Mesothelial cell of epicardium (in vitro differentiated cells): ENCODE measurements around the gene MTARC1. TPM values are rescaled to one million over a fixed set of nuclear protein-coding genes. Genes with fewer than 3 reads are reported as not detected.

Source experiments
- DNase-seq, 2 experiments: peaks; one replicate each; pipeline ENCODE4 v3.0.0; 2021; ENCODE audit warnings: low spot score in 2 of 2; ENCODE audit not compliant: unreplicated experiment in 2 of 2
- H3K27ac Mint-ChIP-seq: 2 replicates; pipeline ENCODE4 v1.8.0; 2021; ENCODE audit warnings: mixed read lengths
- H3K27me3 Mint-ChIP-seq: 2 replicates; pipeline ENCODE4 v1.8.0; 2021; ENCODE audit warnings: low read depth, mixed read lengths
- H3K36me3 Mint-ChIP-seq: 2 replicates; pipeline ENCODE4 v1.8.0; 2021; ENCODE audit warnings: mixed read lengths
- H3K4me1 Mint-ChIP-seq: 2 replicates; pipeline ENCODE4 v1.8.0; 2021; ENCODE audit warnings: mixed read lengths
- H3K4me3 Mint-ChIP-seq: 2 replicates; pipeline ENCODE4 v1.8.0; 2021; ENCODE audit warnings: mild to moderate bottlenecking, moderate library complexity, mixed read lengths
- H3K9me3 Mint-ChIP-seq: 2 replicates; pipeline ENCODE4 v1.8.0; 2021; ENCODE audit warnings: mixed read lengths
- total RNA-seq: library from RNA; stranded (reverse); gene quantifications from 3 replicates; pipeline ENCODE4 v1.2.1, GENCODE V29; 2021
- TF ChIP-seq, protein P1 (sequence below): fragments of 200-600 bp; sonication (generic); IDR thresholded peaks from one replicate; pipeline ENCODE4 v1.5.0; 2021; ENCODE audit warnings: antibody characterized with exemption; ENCODE audit not compliant: unreplicated experiment

Gene MTARC1
- total RNA-seq, 1 donor from 2014 or later: 11.9 TPM

GRCh38 chr1:220797553-220797952 lies 10.8 kb downstream of the MTARC1 start:
- H3K27me3 Mint-ChIP-seq: no peaks in the 10 kb centered on the region
- no peak overlapping the region for H3K27ac Mint-ChIP-seq
- TF ChIP-seq, protein P1, sequence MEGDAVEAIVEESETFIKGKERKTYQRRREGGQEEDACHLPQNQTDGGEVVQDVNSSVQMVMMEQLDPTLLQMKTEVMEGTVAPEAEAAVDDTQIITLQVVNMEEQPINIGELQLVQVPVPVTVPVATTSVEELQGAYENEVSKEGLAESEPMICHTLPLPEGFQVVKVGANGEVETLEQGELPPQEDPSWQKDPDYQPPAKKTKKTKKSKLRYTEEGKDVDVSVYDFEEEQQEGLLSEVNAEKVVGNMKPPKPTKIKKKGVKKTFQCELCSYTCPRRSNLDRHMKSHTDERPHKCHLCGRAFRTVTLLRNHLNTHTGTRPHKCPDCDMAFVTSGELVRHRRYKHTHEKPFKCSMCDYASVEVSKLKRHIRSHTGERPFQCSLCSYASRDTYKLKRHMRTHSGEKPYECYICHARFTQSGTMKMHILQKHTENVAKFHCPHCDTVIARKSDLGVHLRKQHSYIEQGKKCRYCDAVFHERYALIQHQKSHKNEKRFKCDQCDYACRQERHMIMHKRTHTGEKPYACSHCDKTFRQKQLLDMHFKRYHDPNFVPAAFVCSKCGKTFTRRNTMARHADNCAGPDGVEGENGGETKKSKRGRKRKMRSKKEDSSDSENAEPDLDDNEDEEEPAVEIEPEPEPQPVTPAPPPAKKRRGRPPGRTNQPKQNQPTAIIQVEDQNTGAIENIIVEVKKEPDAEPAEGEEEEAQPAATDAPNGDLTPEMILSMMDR: no peak
- H3K4me3 Mint-ChIP-seq: no peak overlapping the region
- no peaks in the 10 kb centered on the region for H3K9me3 Mint-ChIP-seq
- no peaks in the 10 kb centered on the region for H3K4me1 Mint-ChIP-seq
- DNase-seq: no peak
- H3K36me3 Mint-ChIP-seq: peaks cover 2% of the 10 kb centered on the region

DNA sequence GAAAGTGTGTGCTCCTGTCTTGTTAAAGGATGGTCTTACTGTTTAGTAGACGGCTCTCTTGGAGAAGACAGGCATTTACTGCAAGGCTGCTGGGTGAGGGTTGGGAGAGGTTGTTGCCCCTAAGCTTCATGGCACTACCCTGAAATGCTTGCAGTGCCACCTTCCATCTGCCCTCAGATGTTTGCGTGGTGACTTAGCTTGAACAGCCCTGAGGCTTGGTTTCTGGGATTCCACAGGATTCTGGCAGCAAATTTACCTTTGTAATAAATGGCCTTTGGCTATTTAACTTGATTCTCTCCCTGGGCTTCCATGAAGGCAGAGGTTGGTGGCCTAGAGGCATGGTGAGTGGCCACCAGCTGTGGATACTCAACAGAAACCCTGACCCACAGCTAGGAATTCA lies 11.6 kb downstream of the MTARC1 start:
- peak in 1 of 2 experiments; percentile 25 for DNase-seq
- Mint-ChIP-seq H3K27me3 (no peaks in the 10 kb centered on the region), H3K4me1 (no peaks in the 10 kb centered on the region), H3K9me3 (no peaks in the 10 kb centered on the region), H3K27ac (no peak overlapping the region), H3K36me3 (peaks cover 2% of the 10 kb centered on the region), H3K4me3 (no peak overlapping the region)
- TF ChIP-seq, protein P1: no peak

- no peaks in the 10 kb centered on the region for H3K4me1 Mint-ChIP-seq
- no peak overlapping the region for H3K27ac Mint-ChIP-seq
- TF ChIP-seq, protein P1: no peak
- peaks cover 2% of the 10 kb centered on the region for H3K36me3 Mint-ChIP-seq
- H3K4me3 Mint-ChIP-seq: no peak overlapping the region
- H3K27me3 Mint-ChIP-seq: peaks cover 1% of the 10 kb centered on the region
- DNase-seq: peak in 1 of 2 experiments; percentile 24
- H3K9me3 Mint-ChIP-seq: no peaks in the 10 kb centered on the region
These were observed 13.5 kb downstream of the MTARC1 start for GRCh38 chr1:220800262-220800661.

DNA sequence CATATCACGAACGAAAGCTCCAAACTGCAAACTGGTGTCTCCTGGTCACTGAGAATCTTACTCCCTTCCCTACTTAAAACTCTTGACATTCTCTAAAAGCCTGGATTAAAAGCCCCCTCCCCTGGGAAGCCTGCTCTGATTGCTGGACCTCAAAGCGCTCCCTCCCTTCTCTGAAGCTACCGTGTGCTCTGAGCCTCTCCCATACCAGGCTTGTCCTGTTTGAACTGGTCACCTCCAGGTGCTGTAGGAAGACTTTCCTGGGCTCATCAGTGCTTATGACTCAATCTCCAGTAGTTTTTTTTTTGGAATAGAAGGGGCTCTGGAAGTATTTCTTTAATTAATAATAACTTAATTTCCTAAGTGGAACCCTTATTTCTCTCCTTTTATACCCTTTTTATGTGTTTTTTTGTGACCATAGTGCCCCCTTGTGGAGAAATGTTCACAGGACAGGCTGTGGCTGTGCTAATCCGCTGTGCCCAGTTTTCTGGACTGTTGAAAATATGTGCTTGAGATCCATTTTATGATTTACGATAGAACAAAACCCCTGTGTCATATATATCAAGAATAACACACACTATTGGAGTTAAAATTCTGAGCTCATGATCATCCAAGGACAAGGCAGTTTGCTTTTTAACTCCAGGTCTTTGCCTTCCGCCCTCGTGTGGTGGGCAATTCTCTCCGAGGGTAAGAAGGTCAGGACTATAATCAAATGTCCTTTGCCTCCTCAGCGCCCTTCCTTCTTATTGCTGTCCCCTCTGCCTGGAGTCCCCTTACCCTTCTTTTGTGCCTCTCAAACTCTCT lies 16.9 kb downstream of the MTARC1 start:
- peaks cover 13% of the 10 kb centered on the region for H3K4me1 Mint-ChIP-seq
- no peak overlapping the region for H3K27ac Mint-ChIP-seq
- H3K27me3 Mint-ChIP-seq: peaks cover 5% of the 10 kb centered on the region
- TF ChIP-seq, protein P1: peak; percentile 86
- peaks cover 2% of the 10 kb centered on the region for H3K36me3 Mint-ChIP-seq
- no peaks in the 10 kb centered on the region for H3K9me3 Mint-ChIP-seq
- H3K4me3 Mint-ChIP-seq: no peak overlapping the region
- peak in 1 of 2 experiments; percentile 41 for DNase-seq

DNA sequence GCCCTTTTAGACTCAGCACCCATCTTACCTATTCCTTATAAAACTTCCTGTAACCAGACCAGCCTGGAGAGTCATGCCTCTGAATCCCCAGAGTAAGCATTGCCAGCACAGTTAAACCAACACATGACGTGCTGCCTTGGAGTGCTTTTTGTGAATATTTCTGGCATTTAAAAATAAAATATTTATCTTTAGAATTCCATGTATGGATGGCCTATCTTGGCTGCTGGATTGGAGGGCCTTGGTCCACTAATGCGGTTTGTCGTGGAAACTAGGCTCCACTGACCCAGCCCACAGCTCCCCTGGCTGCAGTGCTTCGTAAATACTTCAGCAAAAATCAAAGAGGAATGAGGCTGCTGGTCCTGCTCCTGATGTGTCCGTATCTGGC lies 17.5 kb downstream of the MTARC1 start:
- H3K27ac Mint-ChIP-seq: no peak overlapping the region
- TF ChIP-seq, protein P1: no peak
- peaks cover 7% of the 10 kb centered on the region for H3K27me3 Mint-ChIP-seq
- no peaks in the 10 kb centered on the region for H3K9me3 Mint-ChIP-seq
- H3K36me3 Mint-ChIP-seq: peaks cover 2% of the 10 kb centered on the region
- H3K4me3 Mint-ChIP-seq: no peak overlapping the region
- peaks cover 19% of the 10 kb centered on the region for H3K4me1 Mint-ChIP-seq
- no peak for DNase-seq
